ENCODE data around the gene ZNF224.

GRCh38 chr19:44072543-44073401, 21.4 kb upstream of the ZNF224 start:
- TF ChIP-seq JUND (IDR thresholded peaks at IDR 0.05) (no peak), TCF12 (IDR thresholded peaks at IDR 0.05) (no peak), RAD21 (IDR thresholded peaks at IDR 0.05; ENCODE audit: low read length) (peak; percentile 24; the same call in 1 of the 2 replicates), GABPA (IDR thresholded peaks at IDR 0.05; ENCODE audit: low read depth) (no peak), EP300 (IDR thresholded peaks at IDR 0.05; ENCODE audit: borderline replicate concordance in 1 of 2, low read depth in 1 of 2, low read length in 1 of 2) (no peak), FOSL2 (IDR thresholded peaks at IDR 0.05; ENCODE audit: borderline replicate concordance, low read depth) (no peak), CTCF (IDR thresholded peaks at IDR 0.05) (peak; percentile 8), CHD2 (IDR thresholded peaks at IDR 0.05; ENCODE audit: low read length, partially characterized antibody) (no peak), REST (IDR thresholded peaks at IDR 0.05; ENCODE audit: low read depth, low read length) (no peak), EZH2phosphoT487 (IDR thresholded peaks at IDR 0.05; ENCODE audit: borderline replicate concordance, low read depth) (no peak), SIN3A (IDR thresholded peaks at IDR 0.05; ENCODE audit: borderline replicate concordance, low read depth, low read length) (no peak), ELF1 (IDR thresholded peaks at IDR 0.05) (no peak)

All from SK-N-SH (cell line).